ENCODE measurements around the gene KHDC4.

The KHDC4 gene

DNA sequence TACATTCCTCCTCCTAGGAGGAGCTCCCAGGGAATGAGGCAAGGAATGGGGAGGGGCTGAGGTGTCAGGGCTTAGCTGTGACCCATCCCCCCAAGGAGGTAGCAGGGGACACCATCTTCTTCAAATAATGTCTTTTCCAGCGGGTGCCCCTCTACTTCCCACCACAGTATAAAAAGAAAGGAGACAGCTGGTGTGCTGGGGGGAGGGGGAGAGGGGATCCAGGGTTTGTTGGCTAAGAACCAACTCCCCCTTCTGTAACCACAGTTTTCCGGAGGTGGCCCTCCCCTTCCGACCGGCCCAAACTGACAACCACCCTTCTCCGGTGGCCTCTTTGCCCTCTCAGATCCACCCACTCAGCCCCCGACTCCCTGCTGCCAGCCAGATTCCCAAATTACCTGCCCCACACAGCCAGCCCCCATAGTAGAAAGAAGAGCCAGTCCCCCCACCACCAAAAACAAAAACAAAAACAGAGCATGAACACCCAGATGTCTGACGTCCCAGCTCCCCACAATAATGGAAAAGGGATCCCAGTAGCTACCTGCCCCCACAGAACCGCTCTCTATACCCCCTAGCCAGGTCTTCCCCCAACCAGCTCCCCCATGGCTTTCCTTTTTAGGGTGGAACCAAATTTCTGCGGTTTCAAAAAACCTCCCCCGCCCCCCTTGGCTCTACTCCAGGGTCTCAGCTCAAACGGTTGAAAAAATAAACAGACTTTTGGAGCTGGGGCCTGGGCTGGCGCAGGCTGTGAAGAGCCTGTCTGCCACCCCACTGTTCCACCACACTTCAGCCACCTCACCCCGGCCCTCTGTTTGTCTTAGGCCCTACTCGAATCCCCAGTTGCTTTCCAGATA is 42.1 kb upstream of the KHDC4 start (continued):
- TF ChIP-seq POU6F1 (CRISPR knock-in tag; IDR thresholded peaks at IDR 0.05; ENCODE audit: borderline replicate concordance, low read depth) (no peak), ZFP3 (CRISPR knock-in tag; IDR thresholded peaks at IDR 0.05) (no peak), ARNTL (CRISPR knock-in tag; IDR thresholded peaks at IDR 0.05; ENCODE audit: borderline replicate concordance, low read depth) (no peak)

GRCh38 chr1:155975375-155976061 is 41.3 kb upstream of the KHDC4 start:
- ATAC-seq = no peak
- TF ChIP-seq RARB (CRISPR knock-in tag; IDR thresholded peaks at IDR 0.05) = no peak
- no peak for TF ChIP-seq PPARA (CRISPR knock-in tag; IDR thresholded peaks at IDR 0.05; ENCODE audit: borderline replicate concordance)
- no peak for TF ChIP-seq TCF4 (CRISPR knock-in tag; IDR thresholded peaks at IDR 0.05; ENCODE audit: borderline replicate concordance)
- TF ChIP-seq TOX (CRISPR knock-in tag; IDR thresholded peaks at IDR 0.05; ENCODE audit: borderline replicate concordance) = no peak
- no peak for TF ChIP-seq ESRRG (CRISPR knock-in tag; IDR thresholded peaks at IDR 0.05)
- TF ChIP-seq ZFP3 (CRISPR knock-in tag; IDR thresholded peaks at IDR 0.05) = no peak
- TF ChIP-seq PATZ1 (CRISPR knock-in tag; IDR thresholded peaks at IDR 0.05; ENCODE audit: borderline replicate concordance) = no peak
- TF ChIP-seq ZFP30 (CRISPR knock-in tag; IDR thresholded peaks at IDR 0.05) = no peak
- TF ChIP-seq POU6F1 (CRISPR knock-in tag; IDR thresholded peaks at IDR 0.05; ENCODE audit: borderline replicate concordance, low read depth) = no peak
- no peak for TF ChIP-seq ZC3H10 (CRISPR knock-in tag; IDR thresholded peaks at IDR 0.05)
- no peak for TF ChIP-seq ZNF8 (CRISPR knock-in tag; IDR thresholded peaks at IDR 0.05)
- TF ChIP-seq ARNTL (CRISPR knock-in tag; IDR thresholded peaks at IDR 0.05; ENCODE audit: borderline replicate concordance, low read depth) = no peak
- TF ChIP-seq OSR1 (CRISPR knock-in tag; IDR thresholded peaks at IDR 0.05) = no peak
- TF ChIP-seq ZNF565 (CRISPR knock-in tag; conservative IDR thresholded peaks at IDR 0.05; ENCODE audit: low read depth) = no peak
- TF ChIP-seq BACH2 (CRISPR knock-in tag; IDR thresholded peaks at IDR 0.05; ENCODE audit: borderline replicate concordance) = no peak

- ATAC-seq = no peak
- no peak for TF ChIP-seq ARNTL (CRISPR knock-in tag; IDR thresholded peaks at IDR 0.05; ENCODE audit: borderline replicate concordance, low read depth)
- TF ChIP-seq BACH2 (CRISPR knock-in tag; IDR thresholded peaks at IDR 0.05; ENCODE audit: borderline replicate concordance) = no peak
- no peak for TF ChIP-seq GLIS3 (CRISPR knock-in tag; IDR thresholded peaks at IDR 0.05)
- TF ChIP-seq ZC3H10 (CRISPR knock-in tag; IDR thresholded peaks at IDR 0.05) = no peak
- TF ChIP-seq ZFP3 (CRISPR knock-in tag; IDR thresholded peaks at IDR 0.05) = no peak
- TF ChIP-seq SNAI2 (CRISPR knock-in tag; IDR thresholded peaks at IDR 0.05) = no peak
- no peak for TF ChIP-seq PPARA (CRISPR knock-in tag; IDR thresholded peaks at IDR 0.05; ENCODE audit: borderline replicate concordance)
- no peak for TF ChIP-seq PATZ1 (CRISPR knock-in tag; IDR thresholded peaks at IDR 0.05; ENCODE audit: borderline replicate concordance)
- TF ChIP-seq CSRNP3 (CRISPR knock-in tag; IDR thresholded peaks at IDR 0.05) = no peak
- no peak for TF ChIP-seq OSR1 (CRISPR knock-in tag; IDR thresholded peaks at IDR 0.05)
- TF ChIP-seq ESRRG (CRISPR knock-in tag; IDR thresholded peaks at IDR 0.05) = no peak
- TF ChIP-seq ISL1 (CRISPR knock-in tag; IDR thresholded peaks at IDR 0.05) = no peak
- no peak for TF ChIP-seq POU6F1 (CRISPR knock-in tag; IDR thresholded peaks at IDR 0.05; ENCODE audit: borderline replicate concordance, low read depth)
Measured at GRCh38 chr1:155974208-155975115, 40.2 kb upstream of the KHDC4 start.

Measured in SK-N-SH treated with all-trans-retinoic acid at 6 μM for 48 hours (cell line).